ENCODE results near the gene ME2. TPM values are rescaled to one million over a fixed set of nuclear protein-coding genes. Genes with fewer than 3 reads are reported as not detected.

The ME2 gene
- total RNA-seq, 1 experiment from 2014 or later: 49.0 TPM

- Histone ChIP-seq H3K9ac (ENCODE audit: low read length) (no peak overlapping the region), H3K27ac (ENCODE audit: low read depth, low read length) (no peak overlapping the region), H3K4me3 (replicated peaks in 1 of 2; ENCODE audit: low read depth in 1 of 2, low read length in 2 of 2) (no peak overlapping the region), H3K9me2 (ENCODE audit: insufficient read depth) (no peaks in the 10 kb centered on the region), H3K9me3 (ENCODE audit: control insufficient read depth in 1 of 2, insufficient read depth in 1 of 2, low read depth in 1 of 2, low read length in 2 of 2) (no peaks in the 10 kb centered on the region), H3K79me2 (ENCODE audit: insufficient read depth, low read length) (no peaks in the 10 kb centered on the region), H3K4me1 (ENCODE audit: control insufficient read depth in 1 of 2, insufficient read depth in 2 of 2, low read length in 2 of 2) (no peaks in the 10 kb centered on the region), H4K20me1 (ENCODE audit: insufficient read depth) (no peaks in the 10 kb centered on the region), H3K36me3 (ENCODE audit: control insufficient read depth in 1 of 2, insufficient read depth in 2 of 2, low read length in 2 of 2) (no peaks in the 10 kb centered on the region), H3K4me2 (ENCODE audit: low read length) (no peak overlapping the region), H2AFZ (ENCODE audit: low read depth, low read length, poor library complexity, severe bottlenecking) (no peak overlapping the region), H3K27me3 (ENCODE audit: insufficient read depth, low read length) (no peaks in the 10 kb centered on the region)
- RAD21 ChIA-PET (ENCODE audit: low non-redundant PET in 1 of 2, low total read pairs in 2 of 2, uncharacterized antibody in 2 of 2, unreplicated experiment in 2 of 2): no interaction called here
- TF ChIP-seq CTCF (IDR thresholded peaks at IDR 0.05 in 2 of 3, conservative IDR thresholded peaks at IDR 0.05 in 1 of 3; ENCODE audit: borderline replicate concordance in 1 of 3, insufficient read depth in 1 of 3, low read depth in 2 of 3, low read length in 2 of 3) (no peak), YY1 (IDR thresholded peaks at IDR 0.05; ENCODE audit: extremely low read depth, insufficient replicate concordance, low read depth, low read length) (no peak), POLR2A (IDR thresholded peaks at IDR 0.05; ENCODE audit: borderline replicate concordance, extremely low read depth, insufficient read depth, insufficient read length) (no peak), MAX (IDR thresholded peaks at IDR 0.05) (no peak), ATF3 (IDR thresholded peaks at IDR 0.05) (no peak), ZFX (IDR thresholded peaks at IDR 0.05) (no peak), ZBTB33 (IDR thresholded peaks at IDR 0.05; ENCODE audit: extremely low read depth, insufficient replicate concordance, low read length) (no peak), JUND (IDR thresholded peaks at IDR 0.05) (no peak), RAD21 (IDR thresholded peaks at IDR 0.05; ENCODE audit: low read depth) (no peak), ELF1 (IDR thresholded peaks at IDR 0.05; ENCODE audit: borderline replicate concordance, low read depth) (no peak), POLR2AphosphoS5 (IDR thresholded peaks at IDR 0.05; ENCODE audit: low read depth, low read length) (no peak), ZNF274 (IDR thresholded peaks at IDR 0.05; ENCODE audit: low read depth, low read length) (no peak), REST (IDR thresholded peaks at IDR 0.05; ENCODE audit: low read depth) (no peak)
- intact Hi-C loops (cut with micrococcal nuclease): no loop called here
- DNase-seq (ENCODE audit: low read depth, low spot score): no peak
- POLR2A ChIA-PET: no interaction called here
- CTCF ChIA-PET: no interaction called here
- ATAC-seq: no peak
- no TSS peak for BruUV-seq (replicated peaks)
These were observed 23.9 kb downstream of the ME2 start for GRCh38 chr18:50902797-50903196.

Data from HCT116 (cell line).